ENCODE measurements around the gene PARD3.
"Not testable (repeated sequence)": the region's sequence is repeated elsewhere in the genome, so short reads cannot be mapped to it uniquely, and the experiment has no call there.

PARD3 gene

DNA sequence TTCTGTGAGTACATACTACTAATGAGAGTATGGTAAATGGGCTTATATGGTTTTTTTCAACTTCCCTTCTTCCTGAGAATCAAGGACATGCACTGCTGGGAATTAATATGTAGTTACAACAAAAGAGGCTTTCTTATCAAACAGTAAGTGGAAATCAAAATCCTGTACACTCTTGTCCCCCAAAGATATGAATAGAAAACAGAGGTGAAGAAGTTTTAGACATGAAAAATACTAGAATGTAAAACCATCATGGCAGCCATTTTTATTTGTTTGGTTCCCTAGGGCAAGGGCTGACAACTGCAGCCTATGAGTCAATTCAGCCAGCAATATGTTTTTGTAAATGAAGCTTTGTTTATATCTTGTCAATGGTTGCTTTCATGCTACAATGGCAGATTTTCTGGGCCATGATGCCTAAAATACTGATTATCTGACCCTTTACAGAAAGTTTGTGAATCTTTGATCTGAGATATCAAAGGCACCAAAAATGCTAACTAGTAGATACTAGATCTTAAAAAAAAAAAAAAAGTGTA, 422.4 kb downstream of the PARD3 start:
- no peak for DNase-seq (ENCODE audit: low read depth in 2 of 2)

DNA sequence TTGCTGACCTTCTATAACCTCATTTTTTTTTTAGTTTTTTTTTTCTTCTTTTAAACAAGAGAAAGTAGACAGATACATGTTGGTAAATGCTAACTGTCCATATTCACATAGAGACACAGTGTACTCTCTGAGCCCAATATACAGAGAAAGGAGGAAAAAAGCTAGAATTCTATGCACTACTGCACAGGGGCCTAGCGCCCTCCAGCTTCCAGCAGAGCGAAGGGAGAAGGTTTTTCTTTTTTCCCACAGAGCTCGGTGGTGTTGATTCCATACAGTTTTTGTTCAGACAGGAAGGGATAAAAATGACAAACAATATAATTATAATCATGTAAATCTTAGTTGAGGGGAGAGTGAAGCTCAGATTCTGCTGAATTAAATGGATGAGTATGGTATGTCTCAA, 423.9 kb downstream of the PARD3 start:
- not testable (repeated sequence) for DNase-seq (ENCODE audit: low read depth in 2 of 2)

DNA sequence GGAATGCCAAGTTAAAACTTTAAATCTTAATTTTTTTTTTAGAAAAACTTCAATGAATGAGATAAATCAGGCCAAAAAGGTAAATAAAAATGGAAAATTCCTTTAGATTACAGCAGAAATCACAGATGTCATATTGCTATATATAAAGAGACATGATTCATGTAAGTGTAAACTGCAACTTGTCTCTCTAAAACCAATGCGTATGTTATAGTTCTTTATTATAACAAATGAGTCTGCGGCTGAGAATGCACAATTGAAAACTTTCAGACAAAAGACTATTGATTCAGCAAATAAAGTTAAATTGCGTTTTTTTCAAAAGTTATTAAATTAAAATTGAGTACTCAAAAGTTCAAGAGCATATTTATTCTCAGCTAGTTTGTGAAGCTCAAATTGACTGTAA, 425.3 kb downstream of the PARD3 start:
- DNase-seq (ENCODE audit: low read depth in 2 of 2): no peak

DNA sequence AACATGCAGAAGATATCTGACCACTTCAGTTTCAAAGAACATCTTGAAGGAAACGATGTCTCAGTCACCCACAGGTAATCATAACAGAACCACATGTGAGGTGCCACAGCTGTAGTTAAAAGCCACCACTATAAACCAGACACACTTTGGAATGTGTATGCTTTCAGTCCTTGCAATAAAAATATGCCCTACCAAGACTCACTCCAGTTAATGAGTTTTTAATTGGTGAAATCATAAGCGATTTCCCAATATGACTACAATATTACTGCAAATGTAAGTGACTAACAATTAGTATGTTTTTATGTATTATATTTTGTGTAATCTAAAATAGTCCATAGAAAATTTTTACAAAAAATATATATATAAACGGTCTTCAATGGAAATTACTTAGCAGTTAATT, 428.2 kb downstream of the PARD3 start:
- DNase-seq (ENCODE audit: low read depth in 2 of 2): no peak

DNA sequence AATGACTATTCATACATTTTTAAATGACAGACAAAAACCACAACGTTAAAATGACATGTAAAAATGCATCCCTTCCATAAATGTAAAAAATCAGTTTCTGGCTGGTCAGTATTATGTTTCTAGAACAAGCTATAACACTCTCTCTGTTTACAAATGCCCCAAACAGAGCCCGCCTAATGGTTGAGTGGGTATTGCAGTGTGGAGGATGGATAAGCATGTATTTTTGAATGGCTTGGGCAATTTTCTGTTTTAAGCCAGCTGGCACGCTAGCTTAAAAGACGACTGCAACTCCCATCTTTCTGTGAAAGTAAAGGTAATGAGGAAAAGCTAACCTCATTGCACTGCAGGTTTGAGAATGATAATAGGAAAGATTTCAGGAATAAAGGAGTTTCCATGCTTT, 430.7 kb downstream of the PARD3 start:
- no peak for DNase-seq (ENCODE audit: low read depth in 2 of 2)

DNA sequence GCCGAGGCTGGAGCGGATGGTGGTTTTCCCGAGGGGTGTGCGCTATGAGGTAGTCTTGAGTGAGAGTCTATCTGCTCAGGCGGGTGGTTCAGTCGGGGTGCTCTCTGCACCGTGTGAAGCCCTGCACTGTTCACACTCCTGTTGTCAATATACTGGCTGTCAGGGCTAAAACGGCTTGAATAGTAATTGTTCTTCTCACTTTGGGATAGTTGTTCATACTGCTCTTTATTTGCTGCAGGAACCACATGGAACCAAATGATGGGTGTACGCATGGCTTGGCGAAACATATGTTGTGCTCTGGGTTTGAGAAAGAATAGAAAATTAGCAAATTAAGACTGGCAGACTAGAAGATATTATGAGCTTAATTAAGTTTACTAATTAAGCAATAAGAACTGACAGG, 432.5 kb downstream of the PARD3 start:
- DNase-seq (ENCODE audit: low read depth in 2 of 2): no peak

DNA sequence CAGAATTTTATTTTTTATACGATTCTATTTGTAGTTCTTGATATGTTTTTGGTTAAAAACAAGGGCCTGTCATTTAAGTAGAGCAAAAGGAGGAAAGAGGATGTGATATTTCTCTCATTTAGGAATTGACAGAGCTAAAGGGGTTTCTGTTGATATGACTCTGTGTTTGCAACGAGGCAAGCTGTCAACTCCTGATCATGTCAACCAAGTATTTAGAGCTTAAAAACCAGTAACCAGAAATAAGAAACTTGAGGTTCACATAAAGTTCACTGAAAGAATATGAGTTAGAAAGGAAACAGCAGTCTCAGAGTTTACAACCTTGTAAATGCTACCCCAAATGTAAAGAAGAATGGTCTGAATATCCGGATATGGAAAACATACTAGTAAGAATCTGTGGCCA, 434.2 kb downstream of the PARD3 start:
- DNase-seq (ENCODE audit: low read depth in 2 of 2): no peak

DNA sequence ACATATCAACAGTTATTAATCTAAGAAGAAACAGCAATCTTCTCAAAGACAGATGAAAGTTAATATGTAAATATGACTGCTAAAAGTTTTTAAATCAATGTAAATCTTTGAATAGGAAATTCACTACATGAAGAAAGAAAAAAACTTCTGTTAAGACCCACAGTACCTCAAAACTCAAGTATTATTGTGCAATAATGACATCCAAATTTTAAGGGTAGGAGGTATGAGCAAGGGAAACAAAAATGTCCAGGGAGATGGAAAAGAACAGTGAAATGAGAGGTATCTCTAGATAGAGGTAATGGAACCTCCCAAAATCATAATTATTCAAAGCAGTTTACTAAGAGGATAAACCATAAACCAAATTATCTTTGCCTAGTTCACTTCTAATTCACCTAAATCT, 436.8 kb downstream of the PARD3 start:
- no peak for DNase-seq (ENCODE audit: low read depth in 2 of 2)

DNA sequence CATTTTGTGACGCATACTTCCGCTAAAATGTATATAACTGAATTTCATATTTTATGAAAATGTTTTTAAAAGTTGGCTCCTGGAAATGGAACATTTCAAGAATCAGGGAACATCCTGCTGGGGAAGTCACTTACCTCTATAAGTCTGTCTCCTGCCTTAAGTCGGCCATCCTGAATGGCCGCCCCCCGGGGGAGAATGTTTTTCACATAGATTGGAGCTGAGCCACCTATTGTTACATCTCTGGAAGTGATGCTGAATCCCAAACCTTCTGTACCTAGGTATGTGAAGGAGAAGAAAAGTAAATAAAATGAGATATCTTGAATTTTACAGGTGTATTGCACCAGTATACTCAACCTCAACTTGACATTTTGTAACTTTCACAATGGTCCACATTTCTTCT, 437.3 kb downstream of the PARD3 start:
- DNase-seq (ENCODE audit: low read depth in 2 of 2): no peak

DNA sequence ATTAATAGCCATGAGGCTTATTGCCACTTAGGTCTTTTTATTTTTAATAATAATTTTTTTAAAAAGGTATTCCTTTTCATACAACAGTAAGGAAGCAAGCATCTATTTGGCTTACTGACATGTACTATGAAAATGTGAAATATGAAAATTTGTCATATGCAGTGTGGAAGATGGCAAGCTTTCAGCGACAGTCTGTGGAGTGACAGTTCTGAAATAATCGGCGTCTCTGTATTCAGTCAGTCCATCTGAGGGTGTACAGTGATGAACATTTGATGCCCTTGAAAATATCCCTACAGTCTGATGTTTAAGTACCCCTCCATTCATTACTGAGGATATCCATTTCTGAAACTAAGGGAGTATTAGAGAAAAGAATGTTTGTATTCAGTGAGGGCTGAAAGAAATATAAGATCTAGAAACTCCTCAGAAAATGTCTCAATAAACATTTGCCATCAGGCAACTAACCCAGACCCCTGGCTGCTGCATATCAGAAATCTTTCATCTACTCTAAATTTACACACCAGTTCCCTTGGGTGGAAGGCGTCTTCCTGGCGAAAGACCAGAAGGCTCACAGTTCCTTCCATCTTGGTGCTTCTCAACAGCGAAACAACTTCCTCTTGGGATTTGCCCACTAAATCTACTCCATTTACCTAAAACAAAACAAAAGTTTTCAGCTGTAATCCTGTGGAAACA, 440.6 kb downstream of the PARD3 start:
- no peak for DNase-seq (ENCODE audit: low read depth in 2 of 2)

DNA sequence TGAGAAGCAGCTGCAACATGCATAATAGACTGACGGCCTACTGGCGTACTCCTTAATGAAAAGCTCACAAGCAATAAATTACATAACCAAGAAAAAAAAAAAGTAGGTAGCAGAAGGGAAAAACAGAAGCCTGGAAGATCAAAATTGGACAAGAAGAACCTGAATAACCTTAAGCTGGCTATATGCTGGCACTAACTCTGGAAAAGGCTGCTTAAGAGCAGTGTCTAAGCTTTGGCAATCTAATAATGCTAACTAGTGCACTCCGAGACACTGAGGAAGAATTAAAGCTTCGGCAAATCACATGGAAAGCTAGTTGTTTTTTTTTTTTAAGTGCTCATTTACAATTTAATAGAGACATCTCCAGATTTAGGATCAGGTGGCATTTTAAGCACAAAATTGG, 441.9 kb downstream of the PARD3 start:
- no peak for DNase-seq (ENCODE audit: low read depth in 2 of 2)

DNA sequence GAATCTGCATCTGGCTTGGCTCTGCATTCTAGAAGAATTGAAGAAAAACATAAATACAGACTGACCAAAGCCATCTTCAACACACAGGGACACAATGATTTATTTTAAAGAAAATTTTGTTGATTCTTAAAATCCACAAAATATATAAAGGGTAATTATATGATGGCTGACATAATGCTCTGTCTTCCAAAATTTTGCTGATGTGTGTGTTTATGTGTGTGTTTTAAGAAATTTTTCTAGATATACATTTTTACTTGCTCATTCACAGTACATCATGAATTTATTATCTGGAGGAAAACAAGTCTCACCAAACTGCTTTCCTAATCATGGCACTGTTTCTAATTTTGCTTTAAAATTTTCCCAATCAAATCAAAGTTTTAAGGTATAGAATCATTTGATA, 442.6 kb downstream of the PARD3 start:
- no peak for DNase-seq (ENCODE audit: low read depth in 2 of 2)

DNA sequence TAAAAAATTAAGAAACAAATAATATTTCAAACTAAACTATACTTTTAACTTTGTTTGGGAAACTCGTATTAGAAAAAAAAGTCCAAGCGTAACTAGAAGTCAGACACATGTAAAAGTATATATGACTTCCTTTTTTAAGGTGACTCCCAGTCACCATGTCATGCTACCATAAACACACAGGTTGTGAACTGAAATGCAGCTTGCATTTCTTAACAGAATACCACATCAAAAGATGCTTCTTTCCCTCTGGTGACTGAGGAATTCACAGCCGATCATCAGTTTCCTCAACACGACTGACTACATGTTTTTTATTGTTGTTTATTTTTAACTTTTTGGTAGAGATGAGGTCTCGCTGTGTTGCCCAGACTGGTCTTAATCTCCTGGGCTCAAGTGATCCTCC, 445.0 kb downstream of the PARD3 start:
- no peak for DNase-seq (ENCODE audit: low read depth in 2 of 2)

DNA sequence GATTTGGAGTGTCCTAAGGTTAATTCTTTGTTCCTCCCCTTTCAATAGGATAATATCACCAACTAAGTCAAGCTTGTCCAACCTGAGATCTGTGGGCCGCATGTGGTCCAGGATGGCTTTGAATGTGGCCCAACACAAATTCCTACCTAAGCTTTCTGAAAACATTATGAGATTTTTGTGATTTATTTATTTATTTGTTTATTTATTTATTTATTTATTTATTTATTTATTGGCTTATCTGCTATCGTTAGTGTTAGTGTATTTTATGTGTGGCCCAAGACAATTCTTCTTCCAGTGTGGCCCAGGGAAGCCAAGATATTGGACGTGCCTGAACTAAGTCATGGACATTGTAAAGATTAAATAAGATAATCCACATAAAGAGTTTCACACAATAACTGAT, 446.0 kb downstream of the PARD3 start:
- no peak for DNase-seq (ENCODE audit: low read depth in 2 of 2)

DNA sequence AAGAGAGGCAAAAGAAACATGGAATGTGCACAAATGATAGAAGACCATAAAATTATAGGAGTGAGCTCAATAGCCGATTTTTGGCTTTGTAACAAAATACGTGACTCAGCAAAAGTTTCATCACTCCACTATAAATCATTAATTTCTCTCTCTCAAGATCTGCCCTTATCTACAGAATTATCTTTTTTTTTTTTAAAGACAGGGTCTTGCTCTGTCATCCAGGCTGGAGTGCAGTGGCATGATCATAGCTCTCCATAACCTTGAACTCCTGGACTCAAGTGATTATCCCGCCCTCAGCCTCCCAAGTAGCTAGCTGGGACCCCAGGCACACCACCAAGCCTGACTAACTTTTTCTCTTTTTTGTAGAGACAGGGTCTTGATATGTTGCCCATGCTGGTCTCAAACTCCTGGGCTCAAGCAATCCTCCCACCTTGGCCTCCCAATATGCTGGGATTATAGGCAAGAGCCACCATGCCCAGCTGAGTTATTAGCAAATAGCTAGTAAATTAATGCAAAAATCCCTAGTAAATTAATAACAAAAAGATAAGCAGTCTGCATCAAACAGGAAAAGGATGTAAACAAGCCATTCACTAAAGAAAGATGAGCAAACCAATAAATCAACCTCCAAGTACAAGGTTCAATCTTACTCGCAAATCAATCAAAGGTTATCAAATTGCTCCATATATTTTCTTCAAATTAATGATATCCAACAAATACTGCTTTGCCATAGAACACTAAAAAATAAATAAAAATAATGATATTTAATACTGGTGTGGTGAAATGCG, 450.7 kb downstream of the PARD3 start:
- DNase-seq (ENCODE audit: low read depth in 2 of 2): no peak

DNA sequence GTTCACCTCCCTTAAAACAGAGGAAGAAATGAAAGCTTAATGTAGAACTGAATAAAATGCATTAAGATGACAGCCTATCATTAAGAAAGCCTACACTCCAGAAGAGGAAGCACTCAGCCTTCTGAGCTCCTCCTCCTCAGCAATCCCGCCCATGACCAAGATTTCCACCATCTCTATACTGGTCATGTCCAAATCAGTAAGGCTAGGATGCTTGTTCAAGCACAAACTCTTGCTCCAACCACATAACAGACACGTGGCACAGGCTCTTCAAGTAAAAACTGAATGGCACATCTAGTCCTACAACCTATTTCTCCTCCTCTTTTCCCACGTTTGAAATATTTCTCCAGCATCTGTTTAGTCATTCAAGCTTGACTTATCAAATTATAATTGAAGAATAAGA, 454.1 kb downstream of the PARD3 start:
- DNase-seq (ENCODE audit: low read depth in 2 of 2): no peak

DNA sequence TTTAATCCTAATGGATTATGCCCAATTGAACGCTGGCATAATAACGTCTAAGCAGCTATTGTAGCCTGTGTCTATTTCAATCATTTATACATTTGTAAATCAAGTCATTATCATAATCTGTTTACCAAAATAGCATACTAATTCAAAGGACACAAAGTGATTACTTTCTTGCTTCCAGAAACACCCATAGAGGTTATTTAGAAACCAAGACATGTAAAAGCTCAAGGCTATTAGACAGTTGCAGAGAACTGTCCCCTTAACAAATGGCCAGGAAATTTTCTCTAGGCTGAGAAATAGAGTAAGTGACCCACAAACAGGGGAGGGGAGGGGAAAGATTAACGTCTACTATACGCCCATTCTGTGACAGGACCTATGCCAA, 455.7 kb downstream of the PARD3 start:
- no peak for DNase-seq (ENCODE audit: low read depth in 2 of 2)

DNA sequence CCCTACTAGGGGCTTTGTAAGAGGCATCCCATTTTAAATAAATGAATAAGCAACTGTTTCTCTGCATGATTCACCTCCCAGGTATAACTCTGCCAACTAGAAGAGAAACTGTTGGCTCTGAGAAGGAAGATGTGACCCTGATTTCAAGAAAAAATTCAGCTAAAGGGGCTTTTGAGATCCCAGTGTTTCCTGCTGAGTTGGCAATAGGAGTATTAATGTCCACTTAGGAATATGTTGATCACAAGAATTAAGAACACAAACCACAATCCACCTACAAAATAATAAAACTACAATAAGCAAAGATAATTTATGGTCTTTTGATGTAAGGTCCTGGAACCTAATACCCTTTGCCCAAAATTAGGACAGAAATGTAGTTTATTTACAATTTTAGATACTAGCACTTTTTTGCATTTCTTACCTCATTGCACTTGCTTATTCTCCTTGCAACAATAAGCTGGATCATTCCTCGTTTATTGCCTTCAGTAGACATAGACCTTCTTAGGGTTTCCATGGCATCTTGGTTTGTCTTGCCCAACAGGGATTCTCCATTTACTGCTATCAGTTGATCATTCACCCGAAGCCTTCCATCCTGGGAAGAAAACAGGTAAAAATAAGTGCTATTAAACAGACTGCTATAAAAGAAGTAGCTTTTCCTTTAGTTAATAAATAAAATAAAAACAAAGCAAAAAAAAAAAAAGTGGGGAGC, 456.2 kb downstream of the PARD3 start:
- DNase-seq (ENCODE audit: low read depth in 2 of 2): no peak

DNA sequence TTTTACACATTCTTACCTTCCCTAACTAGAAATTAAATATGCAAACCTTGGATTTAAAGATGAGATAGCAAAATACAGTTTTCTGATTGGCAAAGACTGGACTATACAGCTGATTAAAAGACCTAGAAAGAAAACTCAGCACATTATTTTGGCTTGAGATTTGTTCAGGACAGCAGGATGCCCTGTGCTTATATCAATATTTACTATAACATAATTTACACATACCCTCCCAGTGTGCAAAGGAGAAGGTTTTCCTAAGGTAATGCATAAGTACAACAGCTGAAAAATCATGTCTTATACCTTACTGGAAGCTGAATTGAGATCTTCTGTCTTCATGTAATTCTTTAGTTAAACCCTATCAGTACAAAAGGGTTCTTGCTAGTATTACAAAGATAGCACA, 458.6 kb downstream of the PARD3 start:
- DNase-seq (ENCODE audit: low read depth in 2 of 2): no peak

DNA sequence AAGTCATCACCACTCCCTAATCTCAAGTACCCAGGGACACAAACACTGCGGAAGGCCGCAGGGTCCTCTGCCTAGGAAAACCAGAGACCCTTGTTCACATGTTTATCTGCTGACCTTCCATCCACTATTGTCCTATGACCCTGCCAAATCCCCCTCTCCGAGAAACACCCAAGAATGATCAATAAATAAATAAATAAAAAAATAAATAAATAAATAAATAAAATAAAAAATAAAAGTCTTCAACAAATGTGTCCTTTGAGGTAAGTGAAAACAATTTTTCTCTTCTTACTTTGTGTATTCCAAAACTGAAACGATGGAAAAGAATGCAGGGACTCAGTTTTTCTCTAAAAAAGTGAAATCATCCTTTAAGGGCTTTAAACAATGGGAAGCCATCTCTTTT, 461.6 kb downstream of the PARD3 start:
- not testable (repeated sequence) for DNase-seq (ENCODE audit: low read depth in 2 of 2)

DNA sequence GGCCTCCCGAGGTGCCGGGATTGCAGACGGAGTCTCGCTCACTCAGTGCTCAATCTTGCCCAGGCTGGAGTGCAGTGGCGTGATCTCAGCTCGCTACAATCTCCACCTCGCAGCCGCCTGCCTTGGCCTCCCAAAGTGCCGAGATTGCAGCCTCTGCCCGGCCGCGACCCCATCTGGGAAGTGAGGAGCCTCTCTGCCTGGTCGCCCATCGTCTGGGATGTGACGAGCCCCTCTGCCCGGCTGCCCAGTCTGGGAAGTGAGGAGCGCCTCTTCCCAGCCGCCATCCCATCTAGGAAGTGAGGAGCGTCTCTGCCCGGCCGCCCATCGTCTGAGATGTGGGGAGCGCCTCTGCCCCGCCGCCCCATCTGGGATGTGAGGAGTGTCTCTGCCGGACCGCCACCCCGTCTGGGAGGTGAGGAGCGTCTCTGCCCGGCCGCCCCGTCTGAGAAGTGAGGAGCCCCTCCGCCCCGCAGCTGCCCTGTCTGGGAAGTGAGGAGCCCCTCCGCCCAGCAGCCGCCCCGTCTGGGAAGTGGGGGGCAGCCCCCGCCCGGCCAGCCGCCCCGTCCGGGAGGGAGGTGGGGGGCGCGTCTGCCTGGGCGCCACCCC, 462.4 kb downstream of the PARD3 start:
- not testable (repeated sequence) for DNase-seq (ENCODE audit: low read depth in 2 of 2)

DNA sequence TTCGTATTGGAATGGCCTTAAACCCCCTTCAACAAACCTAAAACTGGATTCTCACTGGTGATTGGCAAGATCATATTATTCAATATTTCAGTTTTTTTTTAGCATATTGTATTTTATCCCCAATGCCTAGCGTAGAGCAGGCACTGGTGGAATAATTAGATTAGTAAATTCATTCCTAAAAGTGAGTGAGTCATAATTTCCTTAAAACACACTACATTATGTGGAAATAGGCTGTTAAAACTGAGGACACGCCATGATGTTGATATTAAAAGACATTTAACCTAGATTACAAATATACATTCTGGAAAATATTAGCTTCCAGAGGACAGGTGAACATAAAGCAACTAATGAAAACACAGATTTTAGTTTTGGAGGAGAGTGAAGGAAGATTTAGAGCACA, 463.9 kb downstream of the PARD3 start:
- DNase-seq (ENCODE audit: low read depth in 2 of 2): no peak
